Heart left ventricle (tissue), 16 donors: ENCODE results near the gene SLCO3A1. TPM values are rescaled to one million over a fixed set of nuclear protein-coding genes. Genes with fewer than 3 reads are reported as not detected.

Experiments used
- ATAC-seq, 4 donors: fragments of 200-7000 bp; cut with Tn5 transposase; one replicate each; pipeline ENCODE4 v1.9.1; 2020 to 2022; ENCODE audit warnings: moderate library complexity in 4 of 4, mild to moderate bottlenecking in 3 of 4, moderate number of reproducible peaks in 1 of 4
- DNase-seq, 5 donors: peaks; one replicate each; pipeline ENCODE4 v3.0.0-alpha.2; 2020
- H3K27ac ChIP-seq, 12 donors: fragments of 200-600 bp; sonication (generic) in 4 of 12; one replicate each; pipeline versions ENCODE4 v1.5.0 to v1.8.0; 2016 to 2022; ENCODE audit warnings: mild to moderate bottlenecking in 2 of 12
- H3K27me3 ChIP-seq, 9 donors: fragments of 200-600 bp; sonication (generic) in 2 of 9; one replicate each; pipeline versions ENCODE4 v1.5.1 to v1.8.0; 2016 to 2022; ENCODE audit warnings: mild to moderate bottlenecking in 3 of 9
- H3K36me3 ChIP-seq, 9 donors: fragments of 200-600 bp; sonication (generic) in 2 of 9; one replicate each; pipeline versions ENCODE4 v1.5.0 to v1.8.0; 2018 to 2022; ENCODE audit warnings: mild to moderate bottlenecking in 2 of 9
- H3K4me1 ChIP-seq, 12 donors: fragments of 200-600 bp; sonication (generic) in 4 of 12; one replicate each; pipeline versions ENCODE4 v1.5.0 to v1.8.0; 2016 to 2022; ENCODE audit warnings: mild to moderate bottlenecking in 3 of 12
- H3K4me3 ChIP-seq, 12 donors: fragments of 200-600 bp; sonication (generic) in 4 of 12; one replicate each; pipeline versions ENCODE4 v1.5.0 to v1.8.0; 2017 to 2022; ENCODE audit warnings: mild to moderate bottlenecking in 9 of 12, moderate library complexity in 4 of 12
- H3K9me3 ChIP-seq, 12 donors: fragments of 200-600 bp; sonication (generic) in 4 of 12; one replicate each; pipeline versions ENCODE4 v1.5.0 to v1.8.0; 2016 to 2022; ENCODE audit warnings: mild to moderate bottlenecking in 1 of 12
- POLR2A ChIP-seq, 2 donors: fragments of 450-650 bp; IDR thresholded peaks; one replicate each; pipeline ENCODE4 v1.6.1; 2017; ENCODE audit warnings: antibody characterized with exemption in 2 of 2, mild to moderate bottlenecking in 2 of 2, moderate library complexity in 2 of 2
- WGBS, 4 donors: extraction: QIAGEN DNeasy Blood & Tissue Kit in 2 of 4; methylation state at CpG; one replicate each; pipeline versions ENCODE4 v1.1.5 to v1.1.7; 2013 to 2018; 5-methylcytosine and 5-hydroxymethylcytosine counted together
- intact Hi-C, 10 donors: fragments of 100-400 bp; cut with DNase I; formaldehyde crosslinking; loops; one replicate each; pipeline versions ENCODE4 v1.11.1 to v1.14.2; 2022
- polyA plus RNA-seq, 2 donors: library from polyadenylated mRNA; stranded (reverse); fragments of 200-250 nt; gene quantifications; one replicate each; pipeline ENCODE4 v1.2.3, GENCODE V29; 2013
- total RNA-seq, 9 donors: library from RNA; depleted of rRNA in 2 of 9; stranded (reverse); fragments of >200 nt in 2 of 9; fragmentation: NEBNext Ultra II Directional in 3 of 9; extraction: Animal tissue kit (Norgen Biotek cat#: 25700) in 3 of 9; gene quantifications; one replicate each; pipeline versions ENCODE4 v1.1.0 to v1.2.4, GENCODE V29; 2016 to 2023
- TF ChIP-seq, protein P1 (sequence below), 12 donors: fragments of 200-600 bp; sonication (generic) in 4 of 12; IDR thresholded peaks; one replicate each; pipeline versions ENCODE4 v1.5.0 to v1.8.0; 2018 to 2022; ENCODE audit warnings: antibody characterized with exemption in 12 of 12, mild to moderate bottlenecking in 5 of 12
- donor health status: ischemic (EF 13 %, LVEDD 7.1; RV severe dilation, severe dysfunction).
- donor health status: healthy with polysubstance abuse.
- donor health status: DM: no; HTN: yes; CAD: no.
- donor health status: DM: no; HTN: no; CAD: no.
- donor health status: ischemic (EF 25% LVEDD 6.9; RV normal size, moderate dysfunction).
- donor health status: ischemic (EF 25% LVEDD 5.7; RV mildly dilated, moderate dysfunction).
- donor health status: healthy.
- donor health status: DM: yes; HTN: yes; CAD: no.
- donor health status: ischemic (EF 35%, LVEDD 5.7; RV mildly dilated, moderate dysfunction).
- donor health status: nonischemic (EF 11% LVEDD 7.7; RV severe dilation, severe dysfunction).
- donor health status: DM: yes; HTN: yes; CAD: no.
- donor health status: PGD.
- donor health status: ischemic (EF 29% LVEDD 5.4; RV normal size, mild dysfunction).
- donor health status: nonischemic (EF 23%, LVEDD 6.1; RV moderate dilation, normal function).

The SLCO3A1 gene
- total and polyA plus RNA-seq, 11 donors, result 26.3 to 64.2 (median 50.2) TPM

DNA sequence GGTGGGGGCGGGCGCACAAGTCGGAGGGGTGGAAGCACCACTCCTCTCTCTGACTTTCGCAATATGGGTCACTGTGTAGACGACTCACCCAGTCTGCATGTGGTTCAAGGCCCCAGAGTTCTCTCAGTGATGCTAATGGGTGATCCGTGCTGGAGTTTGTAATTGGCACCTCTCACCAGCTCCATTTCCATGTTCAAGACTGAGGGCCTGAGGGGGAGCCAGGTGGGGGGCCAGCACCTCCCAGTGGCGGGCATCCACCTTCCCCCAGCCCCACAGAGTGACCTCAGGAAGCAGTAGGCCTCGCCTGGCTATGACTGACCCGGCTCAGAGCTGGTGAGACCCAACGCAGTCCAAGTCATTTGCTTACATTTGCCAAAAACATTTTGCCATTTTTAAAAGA lies 310.1 kb downstream of the SLCO3A1 start:
- Histone ChIP-seq H3K4me1 (peaks cover 0 to 25% (median 6%) of the 10 kb centered on the region in 12 donors), H3K9me3 (no peaks in the 10 kb centered on the region), H3K4me3 (no peak overlapping the region), H3K36me3 (peaks cover 0 to 41% (median 24%) of the 10 kb centered on the region in 9 donors), H3K27me3 (no peaks in the 10 kb centered on the region), H3K27ac (no peak overlapping the region)
- ATAC-seq, result no peak
- intact Hi-C loops, result no loop called here
- no peak for DNase-seq
- TF ChIP-seq POLR2A (IDR thresholded peaks at IDR 0.05), result no peak
- TF ChIP-seq, protein P1, sequence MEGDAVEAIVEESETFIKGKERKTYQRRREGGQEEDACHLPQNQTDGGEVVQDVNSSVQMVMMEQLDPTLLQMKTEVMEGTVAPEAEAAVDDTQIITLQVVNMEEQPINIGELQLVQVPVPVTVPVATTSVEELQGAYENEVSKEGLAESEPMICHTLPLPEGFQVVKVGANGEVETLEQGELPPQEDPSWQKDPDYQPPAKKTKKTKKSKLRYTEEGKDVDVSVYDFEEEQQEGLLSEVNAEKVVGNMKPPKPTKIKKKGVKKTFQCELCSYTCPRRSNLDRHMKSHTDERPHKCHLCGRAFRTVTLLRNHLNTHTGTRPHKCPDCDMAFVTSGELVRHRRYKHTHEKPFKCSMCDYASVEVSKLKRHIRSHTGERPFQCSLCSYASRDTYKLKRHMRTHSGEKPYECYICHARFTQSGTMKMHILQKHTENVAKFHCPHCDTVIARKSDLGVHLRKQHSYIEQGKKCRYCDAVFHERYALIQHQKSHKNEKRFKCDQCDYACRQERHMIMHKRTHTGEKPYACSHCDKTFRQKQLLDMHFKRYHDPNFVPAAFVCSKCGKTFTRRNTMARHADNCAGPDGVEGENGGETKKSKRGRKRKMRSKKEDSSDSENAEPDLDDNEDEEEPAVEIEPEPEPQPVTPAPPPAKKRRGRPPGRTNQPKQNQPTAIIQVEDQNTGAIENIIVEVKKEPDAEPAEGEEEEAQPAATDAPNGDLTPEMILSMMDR (IDR thresholded peaks at IDR 0.05), result no peak
- WGBS, 4 donors, result 83 to 88% (median 86%) methylated on average over 10 of the region's 10 CpGs

DNA sequence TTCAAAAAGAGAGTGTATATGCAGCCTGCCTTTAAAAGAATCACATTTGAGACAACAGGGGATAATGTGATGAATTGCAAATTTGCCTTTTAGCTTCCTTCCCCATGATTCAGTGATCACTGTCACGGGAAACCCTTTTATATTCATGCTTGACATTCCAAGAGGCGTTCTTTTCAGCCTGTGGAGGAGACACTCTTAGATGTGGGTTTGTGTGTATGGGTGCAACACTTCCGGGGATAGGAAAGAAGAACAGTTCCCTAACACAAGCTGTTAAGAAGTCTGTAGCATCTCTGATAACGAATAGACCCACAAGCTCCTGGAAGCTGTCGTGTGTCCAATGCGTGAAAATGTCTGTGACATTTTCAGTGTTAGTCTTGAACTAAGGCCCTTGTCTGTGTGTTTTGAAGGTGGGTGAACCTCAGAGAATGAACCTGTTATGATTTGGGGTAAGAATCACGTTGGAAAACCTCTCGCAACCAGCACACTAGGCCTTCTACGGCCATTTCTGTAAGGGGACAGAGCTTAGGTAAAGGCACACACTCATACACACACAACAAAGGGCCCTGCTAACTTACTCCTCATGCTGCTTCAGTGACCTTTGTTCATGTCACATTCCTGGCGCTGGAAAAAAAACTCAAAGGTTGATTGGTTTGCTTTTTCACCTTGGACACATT lies 311.0 kb downstream of the SLCO3A1 start:
- 75 to 85% (median 80%) methylated on average over 10 of the region's 10 CpGs for WGBS, 4 donors
- no peak overlapping the region for H3K4me3 ChIP-seq
- ATAC-seq (no peak), DNase-seq (no peak)
- H3K27ac ChIP-seq, result no peak overlapping the region
- no peaks in the 10 kb centered on the region for H3K27me3 ChIP-seq
- TF ChIP-seq POLR2A (IDR thresholded peaks at IDR 0.05), result no peak
- TF ChIP-seq, protein P1 (IDR thresholded peaks at IDR 0.05), result no peak
- intact Hi-C loops, result no loop called here
- H3K36me3 ChIP-seq, result peaks cover 0 to 47% (median 24%) of the 10 kb centered on the region in 9 donors
- H3K4me1 ChIP-seq, result peaks cover 0 to 22% (median 6%) of the 10 kb centered on the region in 12 donors
- no peaks in the 10 kb centered on the region for H3K9me3 ChIP-seq

DNA sequence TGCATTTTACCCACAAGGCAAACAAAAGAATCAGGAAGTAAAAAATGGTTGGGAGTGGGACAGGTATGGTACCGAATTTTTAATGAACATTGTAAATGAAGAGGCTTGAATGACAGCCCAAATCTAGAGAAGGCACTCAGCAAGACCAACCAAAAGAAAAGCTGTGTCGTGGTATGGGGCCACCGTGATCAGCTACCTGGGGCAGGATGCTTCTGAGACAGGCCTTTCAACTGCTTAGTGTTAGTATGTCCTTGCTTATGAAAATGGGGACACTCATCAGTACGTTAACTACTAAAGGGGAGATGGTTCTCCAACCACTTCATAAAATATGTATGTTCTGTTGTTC lies 311.5 kb downstream of the SLCO3A1 start:
- peaks cover 0 to 47% (median 24%) of the 10 kb centered on the region in 9 donors for H3K36me3 ChIP-seq

DNA sequence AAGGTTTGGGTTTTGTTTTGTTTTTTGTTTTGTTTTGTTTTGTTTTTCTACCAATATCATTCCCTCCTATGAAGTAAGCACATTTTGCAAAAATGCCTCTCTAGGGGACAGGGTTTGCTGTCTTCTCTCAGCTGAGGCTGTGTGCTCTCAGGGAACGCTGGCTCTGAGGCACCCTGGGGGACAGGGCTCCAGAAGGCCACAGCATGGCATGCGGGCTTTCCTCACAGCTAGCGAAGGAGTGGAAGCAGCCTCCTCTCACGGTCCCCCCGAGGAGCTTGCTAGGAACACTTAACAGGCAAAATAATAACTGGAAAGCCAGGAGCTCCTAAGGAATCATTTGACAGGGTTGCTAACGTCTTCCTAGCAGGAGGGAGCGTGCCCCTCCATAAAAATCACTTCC lies 312.5 kb downstream of the SLCO3A1 start:
- no peaks in the 10 kb centered on the region for H3K27me3 ChIP-seq
- peaks cover 0 to 47% (median 24%) of the 10 kb centered on the region in 9 donors for H3K36me3 ChIP-seq
- DNase-seq (no peak), ATAC-seq (no peak)
- intact Hi-C loops, result no loop called here
- no peak for TF ChIP-seq POLR2A (IDR thresholded peaks at IDR 0.05)
- TF ChIP-seq, protein P1 (IDR thresholded peaks at IDR 0.05), result no peak
- H3K9me3 ChIP-seq, result no peaks in the 10 kb centered on the region
- 70 to 80% (median 72%) methylated on average over 7 of the region's 7 CpGs for WGBS, 4 donors
- peaks cover 0 to 14% (median 5%) of the 10 kb centered on the region in 12 donors for H3K4me1 ChIP-seq
- peak overlapping the region in 9 of 12 donors; percentile 54 to 82 (median 60) for H3K27ac ChIP-seq
- H3K4me3 ChIP-seq, result no peak overlapping the region

More for the DNA sequence above, 311.5 kb downstream of the SLCO3A1 start:
- Histone ChIP-seq H3K4me3 (no peak overlapping the region), H3K4me1 (peaks cover 0 to 17% (median 5%) of the 10 kb centered on the region in 12 donors), H3K27ac (no peak overlapping the region), H3K27me3 (no peaks in the 10 kb centered on the region), H3K9me3 (no peaks in the 10 kb centered on the region)
- TF ChIP-seq, protein P1 (IDR thresholded peaks at IDR 0.05), result no peak
- TF ChIP-seq POLR2A (IDR thresholded peaks at IDR 0.05), result no peak
- ATAC-seq (no peak), DNase-seq (no peak)
- WGBS, 4 donors, result 69 to 93% (median 88%) methylated on average over 4 of the region's 4 CpGs
- intact Hi-C loops, result no loop called here
